Keratinocyte (primary cell): ENCODE measurements around the gene CAMSAP1.

Experiments used
- EZH2 ChIP-seq: IDR thresholded peaks from one replicate; pipeline ENCODE4 v1.6.1; 2012; ENCODE audit warnings: inconsistent platforms, mild to moderate bottlenecking, low read length, moderate library complexity
- TF ChIP-seq, protein P1 (sequence below), 3 experiments: IDR thresholded peaks in 1 of 3; conservative IDR thresholded peaks in 1 of 3; optimal IDR thresholded peaks in 1 of 3; 2 replicates in 2 of 3; 3 replicates in 1 of 3; pipeline versions ENCODE3 to v1.5.1; 2011; ENCODE audit warnings: low read length in 3 of 3, mild to moderate bottlenecking in 3 of 3, moderate library complexity in 2 of 3, control low read depth in 1 of 3, inconsistent platforms in 1 of 3; ENCODE audit not compliant: insufficient read depth in 2 of 3; ENCODE audit errors: extremely low read depth in 1 of 3

DNA sequence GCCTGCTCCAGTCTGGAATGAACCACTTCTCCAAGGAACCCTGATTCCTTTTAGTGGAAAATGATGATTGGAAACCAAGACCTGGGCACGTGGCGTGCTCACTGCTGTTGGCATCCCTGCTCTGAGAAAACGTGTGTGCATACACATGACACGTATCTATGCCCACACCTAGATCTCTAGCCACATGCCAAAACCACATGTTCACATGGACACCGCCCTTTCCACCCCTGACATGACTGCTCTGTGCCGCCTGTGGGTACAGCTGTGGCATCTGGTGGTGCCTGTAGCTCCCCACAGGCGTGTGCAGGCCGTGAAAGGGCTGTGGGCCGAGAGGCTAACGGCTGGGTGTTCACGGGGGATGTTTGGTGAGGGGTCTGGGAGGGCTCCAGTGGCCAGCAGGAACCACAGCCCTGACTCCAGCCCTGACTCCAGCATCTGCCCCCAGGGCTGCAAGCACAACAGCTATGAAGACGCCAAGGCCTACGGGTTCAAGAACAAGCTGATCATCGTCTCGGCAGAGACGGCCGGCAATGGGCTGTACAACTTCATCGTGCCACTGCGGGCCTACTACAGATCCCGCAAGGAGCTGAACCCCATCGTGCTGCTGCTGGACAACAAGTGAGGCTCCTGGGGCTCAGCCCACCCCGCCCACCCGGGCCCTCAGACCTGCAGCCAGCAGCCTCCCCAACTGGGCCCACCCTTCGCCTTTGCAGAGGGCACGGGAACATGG is 130.3 kb downstream of the CAMSAP1 start:
- TF ChIP-seq, protein P1, sequence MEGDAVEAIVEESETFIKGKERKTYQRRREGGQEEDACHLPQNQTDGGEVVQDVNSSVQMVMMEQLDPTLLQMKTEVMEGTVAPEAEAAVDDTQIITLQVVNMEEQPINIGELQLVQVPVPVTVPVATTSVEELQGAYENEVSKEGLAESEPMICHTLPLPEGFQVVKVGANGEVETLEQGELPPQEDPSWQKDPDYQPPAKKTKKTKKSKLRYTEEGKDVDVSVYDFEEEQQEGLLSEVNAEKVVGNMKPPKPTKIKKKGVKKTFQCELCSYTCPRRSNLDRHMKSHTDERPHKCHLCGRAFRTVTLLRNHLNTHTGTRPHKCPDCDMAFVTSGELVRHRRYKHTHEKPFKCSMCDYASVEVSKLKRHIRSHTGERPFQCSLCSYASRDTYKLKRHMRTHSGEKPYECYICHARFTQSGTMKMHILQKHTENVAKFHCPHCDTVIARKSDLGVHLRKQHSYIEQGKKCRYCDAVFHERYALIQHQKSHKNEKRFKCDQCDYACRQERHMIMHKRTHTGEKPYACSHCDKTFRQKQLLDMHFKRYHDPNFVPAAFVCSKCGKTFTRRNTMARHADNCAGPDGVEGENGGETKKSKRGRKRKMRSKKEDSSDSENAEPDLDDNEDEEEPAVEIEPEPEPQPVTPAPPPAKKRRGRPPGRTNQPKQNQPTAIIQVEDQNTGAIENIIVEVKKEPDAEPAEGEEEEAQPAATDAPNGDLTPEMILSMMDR (optimal IDR thresholded peaks at IDR 0.05 in 1 of 3, IDR thresholded peaks at IDR 0.05 in 1 of 3, conservative IDR thresholded peaks at IDR 0.05 in 1 of 3; ENCODE audit: extremely low read depth in 1 of 3, insufficient read depth in 2 of 3, low read length in 3 of 3) = no peak
- no peak for TF ChIP-seq EZH2
